Spleen (tissue), 7 donors: ENCODE data around the gene ADAM8.

Source experiments
- POLR2A ChIP-seq, 3 donors: fragments of 450-650 bp; IDR thresholded peaks; one replicate each; pipeline ENCODE4 v1.5.1; 2017; ENCODE audit warnings: antibody characterized with exemption in 3 of 3, mild to moderate bottlenecking in 1 of 3
- POLR2AphosphoS5 ChIP-seq, 3 donors: sonication (generic); formaldehyde crosslinking; IDR thresholded peaks; one replicate each; pipeline ENCODE4 v1.5.1; 2017; ENCODE audit warnings: antibody characterized with exemption in 3 of 3
- TF ChIP-seq, protein P1 (sequence below), 11 experiments: fragments of 200-600 bp in 7 of 11; fragments of 450-650 bp in 4 of 11; sonication (generic) in 4 of 11; IDR thresholded peaks in 8 of 11; conservative IDR thresholded peaks in 3 of 11; 1 replicate in 7 of 11; 2 replicates in 4 of 11; pipeline versions ENCODE4 v1.4.0 to v1.8.0; 2016 to 2021; ENCODE audit warnings: antibody characterized with exemption in 11 of 11, inconsistent platforms in 4 of 11, mild to moderate bottlenecking in 1 of 11
- donor health status: DM: no; HTN: no; CAD: no; lungs with moderate emphysema.
- donor health status: DM: no; HTN: no; CAD: no.
- donor health status: DM: no; HTN: no; CAD: no.

DNA sequence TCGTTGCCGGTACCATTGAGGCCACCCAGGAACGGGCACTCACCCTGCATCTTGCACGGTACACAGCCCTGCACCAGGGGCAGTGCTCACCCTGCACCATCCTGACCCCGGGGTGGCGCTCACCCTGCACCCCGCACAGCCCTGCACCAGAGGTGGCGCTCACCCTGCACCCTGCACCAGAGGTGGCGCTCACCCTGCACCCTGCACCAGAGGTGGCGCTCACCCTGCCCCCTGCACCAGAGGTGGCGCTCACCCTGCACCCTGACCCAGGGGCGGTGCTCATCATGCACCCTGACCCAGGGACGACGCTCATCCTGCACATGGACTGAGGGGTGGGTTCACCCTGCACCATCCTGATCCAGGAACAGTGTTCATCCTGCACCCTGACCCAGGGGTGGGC lies 25.6 kb upstream of the ADAM8 start:
- TF ChIP-seq POLR2A (IDR thresholded peaks at IDR 0.05) (no peak), POLR2AphosphoS5 (IDR thresholded peaks at IDR 0.05) (no peak)
- TF ChIP-seq, protein P1, sequence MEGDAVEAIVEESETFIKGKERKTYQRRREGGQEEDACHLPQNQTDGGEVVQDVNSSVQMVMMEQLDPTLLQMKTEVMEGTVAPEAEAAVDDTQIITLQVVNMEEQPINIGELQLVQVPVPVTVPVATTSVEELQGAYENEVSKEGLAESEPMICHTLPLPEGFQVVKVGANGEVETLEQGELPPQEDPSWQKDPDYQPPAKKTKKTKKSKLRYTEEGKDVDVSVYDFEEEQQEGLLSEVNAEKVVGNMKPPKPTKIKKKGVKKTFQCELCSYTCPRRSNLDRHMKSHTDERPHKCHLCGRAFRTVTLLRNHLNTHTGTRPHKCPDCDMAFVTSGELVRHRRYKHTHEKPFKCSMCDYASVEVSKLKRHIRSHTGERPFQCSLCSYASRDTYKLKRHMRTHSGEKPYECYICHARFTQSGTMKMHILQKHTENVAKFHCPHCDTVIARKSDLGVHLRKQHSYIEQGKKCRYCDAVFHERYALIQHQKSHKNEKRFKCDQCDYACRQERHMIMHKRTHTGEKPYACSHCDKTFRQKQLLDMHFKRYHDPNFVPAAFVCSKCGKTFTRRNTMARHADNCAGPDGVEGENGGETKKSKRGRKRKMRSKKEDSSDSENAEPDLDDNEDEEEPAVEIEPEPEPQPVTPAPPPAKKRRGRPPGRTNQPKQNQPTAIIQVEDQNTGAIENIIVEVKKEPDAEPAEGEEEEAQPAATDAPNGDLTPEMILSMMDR (IDR thresholded peaks at IDR 0.05 in 8 of 11, conservative IDR thresholded peaks at IDR 0.05 in 3 of 11), result no peak
